Suprapubic skin (tissue), 4 donors: ENCODE data around the gene ADAM20. TPM values are rescaled to one million over a fixed set of nuclear protein-coding genes. Genes with fewer than 3 reads are reported as not detected.

Experiments used
- DNase-seq, 2 donors: peaks; one replicate each; pipeline ENCODE4 v3.0.0-alpha.2; 2019; ENCODE audit warnings: low spot score in 2 of 2
- H3K27ac ChIP-seq: fragments of 200-600 bp; sonication (generic); one replicate; pipeline ENCODE4 v1.5.1; 2019
- H3K27me3 ChIP-seq: fragments of 200-600 bp; sonication (generic); one replicate; pipeline ENCODE4 v1.5.1; 2019
- H3K36me3 ChIP-seq: fragments of 200-600 bp; sonication (generic); one replicate; pipeline ENCODE4 v1.5.1; 2019
- H3K4me1 ChIP-seq: fragments of 200-600 bp; sonication (generic); one replicate; pipeline ENCODE4 v1.5.1; 2019
- H3K4me3 ChIP-seq: fragments of 200-600 bp; sonication (generic); one replicate; pipeline ENCODE4 v1.5.1; 2019; ENCODE audit warnings: mild to moderate bottlenecking
- H3K9me3 ChIP-seq: fragments of 200-600 bp; sonication (generic); one replicate; pipeline ENCODE4 v1.5.1; 2019
- EP300 ChIP-seq: sonication (generic); formaldehyde crosslinking; IDR thresholded peaks from one replicate; pipeline ENCODE4 v1.6.1; 2017; ENCODE audit warnings: antibody characterized with exemption
- POLR2A ChIP-seq, 2 donors: fragments of 450-650 bp; IDR thresholded peaks; one replicate each; pipeline ENCODE4 v1.6.1; 2017; ENCODE audit warnings: antibody characterized with exemption in 2 of 2, mild to moderate bottlenecking in 2 of 2, moderate library complexity in 2 of 2
- POLR2AphosphoS5 ChIP-seq, 3 donors: sonication (generic); formaldehyde crosslinking; IDR thresholded peaks; one replicate each; pipeline ENCODE4 v1.6.1; 2017; ENCODE audit warnings: antibody characterized with exemption in 3 of 3
- WGBS: methylation state at CpG from one replicate; pipeline ENCODE4 v1.1.5; 2018; 5-methylcytosine and 5-hydroxymethylcytosine counted together
- total RNA-seq, 4 donors: library from RNA; depleted of rRNA; stranded (reverse); fragments of >200 nt; gene quantifications; one replicate each; pipeline ENCODE4 v1.1.0, GENCODE V29; 2016
- TF ChIP-seq, protein P1 (sequence below), 2 donors: fragments of 200-600 bp in 1 of 2; fragments of 450-650 bp in 1 of 2; sonication (generic) in 1 of 2; IDR thresholded peaks; one replicate each; pipeline ENCODE4 v1.5.1; 2016 to 2019; ENCODE audit warnings: antibody characterized with exemption in 2 of 2, mild to moderate bottlenecking in 1 of 2, moderate library complexity in 1 of 2

ADAM20 gene
- total RNA-seq, 4 donors from 2014 or later, result 0.16 to 5.6 (median 0.89) TPM

DNA sequence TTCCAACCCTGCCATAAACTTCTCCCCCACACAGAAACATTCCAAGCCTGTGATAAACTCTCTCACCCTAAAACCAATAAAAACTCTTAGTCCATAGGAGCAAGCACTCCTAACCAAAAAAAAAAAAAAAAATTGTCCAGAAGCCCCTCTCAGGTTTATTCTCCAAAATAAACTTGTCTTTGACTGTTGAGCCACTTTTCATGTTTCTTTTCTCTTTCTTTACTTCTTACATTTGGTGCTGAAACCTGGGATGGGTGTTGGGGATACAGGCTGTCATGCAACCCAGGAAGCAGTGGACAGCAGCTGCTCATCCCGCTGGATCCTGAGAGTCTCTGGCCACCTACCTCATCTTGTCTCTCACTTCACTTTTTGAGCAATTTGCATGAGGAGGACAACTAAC lies 2.0 kb upstream of the ADAM20 start:
- H3K4me3 ChIP-seq, result no peak overlapping the region
- H3K27ac ChIP-seq, result no peak overlapping the region
- H3K9me3 ChIP-seq, result peaks cover 5% of the 10 kb centered on the region
- no peaks in the 10 kb centered on the region for H3K36me3 ChIP-seq
- WGBS, result 100% methylated on average over 1 of the region's 1 CpG
- no peaks in the 10 kb centered on the region for H3K4me1 ChIP-seq
- no peak for DNase-seq
- H3K27me3 ChIP-seq, result no peaks in the 10 kb centered on the region
- no peak for TF ChIP-seq EP300
- TF ChIP-seq, protein P1, sequence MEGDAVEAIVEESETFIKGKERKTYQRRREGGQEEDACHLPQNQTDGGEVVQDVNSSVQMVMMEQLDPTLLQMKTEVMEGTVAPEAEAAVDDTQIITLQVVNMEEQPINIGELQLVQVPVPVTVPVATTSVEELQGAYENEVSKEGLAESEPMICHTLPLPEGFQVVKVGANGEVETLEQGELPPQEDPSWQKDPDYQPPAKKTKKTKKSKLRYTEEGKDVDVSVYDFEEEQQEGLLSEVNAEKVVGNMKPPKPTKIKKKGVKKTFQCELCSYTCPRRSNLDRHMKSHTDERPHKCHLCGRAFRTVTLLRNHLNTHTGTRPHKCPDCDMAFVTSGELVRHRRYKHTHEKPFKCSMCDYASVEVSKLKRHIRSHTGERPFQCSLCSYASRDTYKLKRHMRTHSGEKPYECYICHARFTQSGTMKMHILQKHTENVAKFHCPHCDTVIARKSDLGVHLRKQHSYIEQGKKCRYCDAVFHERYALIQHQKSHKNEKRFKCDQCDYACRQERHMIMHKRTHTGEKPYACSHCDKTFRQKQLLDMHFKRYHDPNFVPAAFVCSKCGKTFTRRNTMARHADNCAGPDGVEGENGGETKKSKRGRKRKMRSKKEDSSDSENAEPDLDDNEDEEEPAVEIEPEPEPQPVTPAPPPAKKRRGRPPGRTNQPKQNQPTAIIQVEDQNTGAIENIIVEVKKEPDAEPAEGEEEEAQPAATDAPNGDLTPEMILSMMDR (IDR thresholded peaks at IDR 0.05), result no peak
- no peak for TF ChIP-seq POLR2AphosphoS5 (IDR thresholded peaks at IDR 0.05)
- TF ChIP-seq POLR2A (IDR thresholded peaks at IDR 0.05), result no peak

DNA sequence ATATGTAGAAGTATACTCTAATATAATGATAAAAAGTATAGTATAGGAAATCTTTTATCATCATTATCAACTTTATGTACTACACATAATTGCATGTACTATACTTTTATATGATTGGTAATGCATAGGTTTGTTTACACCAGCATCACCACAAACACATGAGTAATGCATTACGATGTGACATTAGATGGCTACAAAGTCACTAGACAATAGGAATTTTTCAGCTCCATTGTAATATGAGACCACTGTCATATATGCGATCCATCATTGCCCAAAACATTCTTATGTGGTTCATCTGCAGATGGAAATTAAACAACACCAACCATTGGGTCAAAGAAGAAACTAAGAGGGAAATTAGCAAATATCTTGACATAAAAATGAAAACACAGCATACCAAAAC lies 4.4 kb downstream of the ADAM20 start:
- H3K9me3 ChIP-seq, result peaks cover 5% of the 10 kb centered on the region

DNA sequence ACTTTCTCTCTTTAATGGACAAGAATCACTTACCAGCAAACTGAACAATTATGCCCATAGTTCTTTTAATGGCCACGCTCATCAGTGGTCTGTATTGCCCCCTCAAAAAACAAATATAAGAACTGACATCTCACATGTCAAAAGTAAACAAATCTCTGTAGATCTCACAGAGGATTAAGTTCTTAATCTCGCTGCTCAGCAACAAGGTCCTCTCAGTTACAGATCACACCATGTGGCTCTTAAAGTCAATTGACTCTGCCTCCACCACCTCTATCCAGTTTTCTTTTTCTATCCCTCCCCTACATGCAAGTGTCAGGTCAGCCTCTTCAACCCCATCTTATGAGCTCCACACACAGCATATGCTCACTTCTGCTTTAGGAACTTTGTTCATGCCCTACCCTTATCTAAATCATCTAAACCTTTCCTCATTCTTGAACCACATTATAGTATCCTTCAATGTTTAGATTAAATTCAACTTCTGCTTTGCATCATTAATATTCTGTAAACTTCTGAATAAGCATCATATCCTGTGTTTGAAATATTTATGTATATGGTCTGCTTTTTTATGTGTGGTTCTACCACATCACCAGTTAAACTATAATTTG lies 7.2 kb downstream of the ADAM20 start:
- Histone ChIP-seq H3K9me3 (no peaks in the 10 kb centered on the region), H3K4me1 (no peaks in the 10 kb centered on the region), H3K27ac (no peak overlapping the region), H3K4me3 (no peak overlapping the region), H3K27me3 (no peaks in the 10 kb centered on the region), H3K36me3 (peaks cover 11% of the 10 kb centered on the region)
- 94% methylated on average over 2 of the region's 2 CpGs for WGBS
- no peak for TF ChIP-seq POLR2AphosphoS5 (IDR thresholded peaks at IDR 0.05)
- no peak for TF ChIP-seq EP300
- TF ChIP-seq POLR2A (IDR thresholded peaks at IDR 0.05), result no peak
- TF ChIP-seq, protein P1 (IDR thresholded peaks at IDR 0.05), result no peak
- DNase-seq, result no peak

More for the DNA sequence above, 4.4 kb downstream of the ADAM20 start:
- DNase-seq, result no peak
- Histone ChIP-seq H3K27ac (no peak overlapping the region), H3K4me1 (no peaks in the 10 kb centered on the region), H3K4me3 (no peak overlapping the region), H3K27me3 (no peaks in the 10 kb centered on the region), H3K36me3 (no peaks in the 10 kb centered on the region)
- TF ChIP-seq, protein P1 (IDR thresholded peaks at IDR 0.05), result no peak
- TF ChIP-seq POLR2A (IDR thresholded peaks at IDR 0.05) (no peak), EP300 (no peak), POLR2AphosphoS5 (IDR thresholded peaks at IDR 0.05) (no peak)
- WGBS, result 95% methylated on average over 2 of the region's 2 CpGs

DNA sequence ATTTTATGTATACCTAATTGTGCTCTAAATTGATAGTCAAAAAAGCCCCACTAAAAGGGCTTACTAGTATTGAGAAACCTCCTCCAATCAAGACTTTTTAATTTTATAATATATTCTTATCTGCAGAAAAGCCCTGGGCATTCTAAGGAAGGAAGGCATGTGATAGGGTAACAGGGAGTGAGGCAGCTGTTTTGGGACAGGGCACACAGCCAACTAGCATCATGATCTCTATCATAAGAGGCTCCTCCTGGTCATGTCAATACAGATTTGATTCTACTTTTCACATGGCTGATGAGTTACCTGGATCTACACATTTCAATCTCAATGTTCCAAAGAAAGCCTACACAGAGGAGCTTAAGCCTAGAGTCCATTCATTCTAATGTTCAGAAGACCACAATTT lies 9.1 kb downstream of the ADAM20 start:
- DNase-seq, result no peak
- Histone ChIP-seq H3K27ac (no peak overlapping the region), H3K9me3 (peaks cover 10% of the 10 kb centered on the region), H3K4me1 (no peaks in the 10 kb centered on the region), H3K4me3 (no peak overlapping the region), H3K36me3 (peaks cover 11% of the 10 kb centered on the region), H3K27me3 (no peaks in the 10 kb centered on the region)
- TF ChIP-seq, protein P1 (IDR thresholded peaks at IDR 0.05), result no peak
- TF ChIP-seq POLR2A (IDR thresholded peaks at IDR 0.05) (no peak), EP300 (no peak), POLR2AphosphoS5 (IDR thresholded peaks at IDR 0.05) (no peak)

DNA sequence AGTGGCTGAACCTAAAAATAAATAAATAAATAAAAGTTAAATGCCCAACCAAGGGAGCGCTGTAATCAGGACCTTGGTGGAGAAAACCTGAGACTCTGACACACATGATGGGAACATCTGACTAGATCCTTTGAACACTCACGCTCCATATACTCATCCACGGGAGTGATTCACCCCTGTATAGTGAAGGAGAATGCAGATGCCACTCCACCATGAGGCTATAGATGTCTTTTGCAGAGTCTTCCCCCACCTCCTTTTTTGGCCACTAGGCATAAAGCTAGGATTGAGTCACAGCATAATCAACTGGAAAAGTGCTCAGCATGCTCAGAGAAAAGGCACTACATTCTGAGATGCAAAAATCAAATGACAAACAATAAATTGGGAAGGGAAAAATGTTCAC lies 19.0 kb downstream of the ADAM20 start:
- Histone ChIP-seq H3K4me3 (no peak overlapping the region), H3K27me3 (no peaks in the 10 kb centered on the region), H3K27ac (no peak overlapping the region), H3K4me1 (no peaks in the 10 kb centered on the region), H3K9me3 (peaks cover 9% of the 10 kb centered on the region), H3K36me3 (no peaks in the 10 kb centered on the region)
- TF ChIP-seq, protein P1 (IDR thresholded peaks at IDR 0.05), result no peak
- TF ChIP-seq EP300 (no peak), POLR2AphosphoS5 (IDR thresholded peaks at IDR 0.05) (no peak), POLR2A (IDR thresholded peaks at IDR 0.05) (no peak)
- 90% methylated on average over 3 of the region's 3 CpGs for WGBS
- no peak for DNase-seq
